HG02884 (cell line): Measurements from ENCODE around the gene RAD51B.
"Not testable (repeated sequence)": the region's sequence is repeated elsewhere in the genome, so short reads cannot be mapped to it uniquely, and the experiment has no call there.

Experiments used
- ATAC-seq: cut with Tn5 transposase; IDR thresholded peaks from one replicate; pipeline ENCODE4 v1.9.1; 2021; ENCODE audit warnings: mild to moderate bottlenecking, moderate library complexity; ENCODE audit not compliant: unreplicated experiment

RAD51B gene

DNA sequence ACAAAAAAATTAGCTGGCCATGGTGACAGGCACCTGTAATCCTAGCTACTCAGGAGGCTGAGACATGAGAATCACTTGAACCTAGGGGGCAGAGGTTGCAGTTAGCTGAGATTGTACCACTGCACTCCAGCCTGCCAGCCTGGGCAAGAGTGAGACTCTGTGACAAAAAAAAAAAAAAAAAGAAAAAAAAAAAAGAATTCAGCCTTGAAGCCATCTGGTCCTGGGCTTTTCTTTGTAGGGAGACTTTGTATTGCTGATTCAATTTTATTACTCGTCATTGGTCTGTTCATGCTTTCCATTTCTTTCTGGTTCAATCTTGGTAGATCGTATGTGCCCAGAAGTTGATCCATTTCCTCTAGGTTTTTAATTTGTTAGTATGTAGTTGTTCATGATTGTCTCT, 243.1 kb downstream of the RAD51B start:
- ATAC-seq = no peak

DNA sequence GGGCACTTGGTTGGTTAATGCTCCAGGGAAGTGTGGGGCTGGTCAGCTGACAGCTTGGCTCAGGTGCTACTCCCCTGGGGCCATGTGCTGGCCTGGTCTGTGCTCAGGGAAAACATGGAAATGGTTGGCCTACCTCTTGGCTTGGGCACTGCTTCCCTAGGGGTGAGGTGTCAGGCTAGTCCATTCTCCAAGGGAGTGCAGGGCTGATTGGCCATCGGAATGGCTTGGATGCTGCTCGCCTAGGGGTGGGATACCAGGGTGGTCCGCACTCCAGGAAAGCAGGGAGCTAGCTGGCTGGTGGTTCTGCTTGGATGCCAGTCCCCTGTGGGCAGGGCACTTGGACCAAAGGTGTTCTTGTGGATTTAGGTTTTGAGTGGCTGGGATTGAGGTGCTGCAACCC, 245.7 kb downstream of the RAD51B start:
- ATAC-seq = no peak

DNA sequence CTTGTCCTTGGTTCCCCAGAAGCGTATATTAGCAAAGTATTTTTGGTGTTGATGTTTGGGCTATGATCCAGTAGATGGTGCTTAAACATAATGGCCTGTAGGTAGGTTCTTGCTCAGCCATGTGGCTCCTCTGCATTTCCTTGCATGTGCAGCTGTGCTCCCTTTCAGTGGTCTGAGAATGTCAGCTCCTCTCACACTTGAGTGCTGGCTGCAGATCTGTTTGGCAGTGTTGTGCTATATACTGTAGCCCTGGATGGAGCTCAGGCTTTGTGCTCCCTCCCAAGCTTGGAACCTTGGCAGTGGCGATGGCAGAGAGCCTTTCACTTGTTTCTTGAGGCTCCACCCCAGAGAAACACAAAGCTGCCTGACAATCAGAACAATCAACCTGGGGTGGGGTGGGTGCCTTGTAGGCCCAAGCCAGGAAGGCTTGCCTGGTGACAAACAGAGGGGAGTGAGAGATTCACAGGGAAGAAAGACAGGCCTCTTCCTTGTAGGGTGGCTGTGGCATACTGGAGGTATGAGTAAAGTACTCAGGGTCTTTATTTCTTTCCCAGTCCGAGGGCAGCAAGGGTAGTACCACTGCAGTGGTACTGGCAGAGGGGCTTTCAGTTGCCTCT, 255.3 kb downstream of the RAD51B start:
- ATAC-seq = no peak

DNA sequence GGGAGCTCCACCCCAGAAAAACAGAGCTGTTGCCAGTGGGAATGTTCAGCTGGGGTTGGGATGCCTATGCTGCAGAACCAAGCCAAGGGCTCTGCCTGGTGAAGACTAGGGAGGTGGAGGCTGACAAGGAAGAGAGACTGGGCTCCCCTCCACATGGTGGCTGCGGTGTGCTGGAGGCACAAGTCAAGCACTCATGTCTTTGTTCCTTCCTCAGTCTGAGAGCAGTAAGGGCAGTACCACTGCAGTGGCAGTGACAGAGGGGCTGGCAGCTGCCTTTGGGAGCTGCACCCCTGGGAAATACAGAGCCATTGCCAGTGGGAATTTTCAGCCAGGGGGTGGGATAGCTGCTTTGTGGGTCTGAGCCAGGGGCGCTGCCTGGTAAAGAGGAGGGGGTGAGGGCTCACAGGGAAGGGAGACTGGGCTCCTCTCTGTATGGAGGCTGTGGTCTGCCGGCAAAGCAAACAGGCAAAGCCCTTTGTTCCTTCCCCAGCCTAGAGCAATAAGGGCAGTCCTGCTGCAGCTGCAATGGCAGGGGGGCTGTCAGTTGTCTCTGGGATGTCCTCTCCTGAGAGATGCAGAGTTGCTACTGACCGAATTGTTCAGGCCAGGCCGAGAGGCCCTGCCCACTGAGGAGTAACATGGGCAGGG, 255.9 kb downstream of the RAD51B start:
- ATAC-seq = no peak

DNA sequence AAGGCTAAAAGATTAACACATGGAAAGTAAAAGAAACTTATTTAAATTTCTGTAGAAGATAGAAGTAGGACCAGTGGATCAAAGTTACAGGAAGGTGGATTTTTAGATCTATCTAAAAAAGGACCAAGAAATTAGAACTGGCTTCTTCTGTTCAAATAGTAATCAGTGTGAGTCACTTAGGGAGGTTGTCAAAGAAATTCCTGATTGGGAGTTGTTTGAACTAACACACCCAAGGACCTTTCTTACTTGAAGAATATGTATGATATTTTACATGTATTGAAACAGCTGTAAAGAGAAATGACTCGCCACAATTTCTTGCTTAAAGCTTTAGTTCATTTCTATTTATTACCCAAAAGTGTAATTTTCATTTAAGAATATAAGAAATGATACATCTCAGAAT, 256.9 kb downstream of the RAD51B start:
- no peak for ATAC-seq

DNA sequence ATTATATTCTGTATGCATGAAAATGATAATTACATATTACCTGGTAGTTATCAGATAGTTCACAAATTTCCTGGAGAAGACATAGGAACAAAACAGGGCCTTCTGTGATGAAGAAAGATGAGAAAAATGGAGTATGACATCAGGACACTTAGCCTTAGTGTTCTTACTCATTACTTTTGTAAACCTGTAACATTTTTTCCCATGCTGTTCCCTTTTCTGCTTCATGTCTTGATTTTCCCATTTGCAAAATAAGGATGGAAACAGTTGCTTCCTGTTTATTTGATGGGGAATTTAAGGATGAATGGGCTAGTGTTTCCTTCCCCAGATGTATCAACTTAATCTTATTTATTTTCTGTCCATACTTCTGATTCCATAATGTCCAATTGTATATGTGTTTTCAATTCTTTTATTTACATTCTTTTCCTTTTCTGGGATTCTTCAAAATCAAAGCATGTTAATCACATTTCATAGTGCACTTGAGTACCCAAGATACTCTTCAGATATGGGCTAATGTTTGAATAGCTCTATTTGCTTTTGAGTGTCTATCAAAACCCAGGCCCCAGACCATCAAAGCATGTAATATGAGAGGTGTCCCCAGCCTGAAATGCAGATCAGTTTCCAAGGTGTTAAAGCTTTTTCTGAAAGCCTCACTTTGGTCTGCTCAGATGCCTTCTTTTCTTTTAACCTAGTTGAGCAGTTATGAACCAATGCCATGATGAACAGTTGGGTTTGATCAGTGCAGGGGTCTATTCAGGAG, 260.5 kb downstream of the RAD51B start:
- no peak for ATAC-seq

DNA sequence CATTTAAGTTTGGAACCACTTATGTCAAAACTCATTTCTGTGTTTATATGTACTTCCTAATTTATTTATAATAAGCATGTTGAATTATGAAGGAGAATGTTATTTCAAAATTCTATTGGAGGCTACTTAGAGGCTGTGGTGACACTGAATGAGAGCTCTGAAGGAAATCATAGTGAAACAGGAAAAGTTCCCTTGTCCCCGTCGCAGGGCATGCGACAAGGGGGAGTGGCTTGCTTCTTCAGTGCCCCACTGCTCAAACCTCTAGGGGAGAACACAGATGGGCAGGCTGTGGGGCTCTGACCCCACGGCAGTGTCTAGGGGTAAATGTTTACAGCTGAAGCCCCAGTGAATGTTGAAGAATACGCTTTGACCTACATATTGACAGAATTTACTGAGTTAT, 261.9 kb downstream of the RAD51B start:
- no peak for ATAC-seq

DNA sequence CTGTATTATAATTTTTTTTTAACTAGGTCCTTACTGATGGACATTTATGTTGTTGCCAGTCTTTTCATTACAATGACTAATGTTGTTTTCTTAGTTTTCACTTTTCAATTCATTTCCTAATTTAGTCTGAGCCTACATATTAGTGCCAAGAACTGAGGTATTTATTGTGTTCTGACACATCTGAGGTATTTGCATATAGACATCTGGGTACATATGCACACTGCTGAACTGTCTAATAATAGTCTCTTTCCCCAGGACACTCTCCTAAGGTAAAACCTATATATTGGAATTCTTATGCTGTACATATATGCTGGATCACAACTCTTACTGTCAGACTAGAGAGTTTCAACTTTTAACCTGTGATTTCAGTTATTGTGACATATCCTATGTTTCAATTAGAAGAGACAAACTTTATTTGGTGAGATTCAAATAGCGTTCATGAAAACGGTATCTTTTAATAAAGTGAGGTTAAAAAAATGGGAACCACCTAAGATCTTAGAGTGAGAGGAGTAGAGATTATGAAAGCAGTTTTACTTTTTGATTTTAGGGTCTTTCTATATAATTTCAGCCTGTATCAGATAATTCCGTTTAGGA, 263.2 kb downstream of the RAD51B start:
- ATAC-seq = no peak

DNA sequence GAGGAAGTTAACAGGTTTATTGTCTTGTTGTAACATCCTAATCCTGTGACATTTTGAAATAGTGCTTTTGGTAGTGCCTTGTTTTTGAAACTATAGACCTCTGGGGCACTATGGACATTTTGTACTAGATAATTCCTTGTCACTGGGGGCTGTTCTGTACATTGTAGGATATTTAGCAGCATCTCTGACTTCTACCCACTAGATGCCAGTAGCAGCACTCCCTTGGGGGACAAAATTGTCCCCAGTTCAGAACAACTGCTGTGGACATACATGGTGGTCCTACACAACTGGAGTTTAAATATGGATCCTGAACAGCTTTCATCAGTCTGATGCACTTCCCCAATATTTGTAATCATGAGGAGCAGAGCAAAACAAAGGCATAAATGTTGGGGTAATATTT, 264.7 kb downstream of the RAD51B start:
- no peak for ATAC-seq

DNA sequence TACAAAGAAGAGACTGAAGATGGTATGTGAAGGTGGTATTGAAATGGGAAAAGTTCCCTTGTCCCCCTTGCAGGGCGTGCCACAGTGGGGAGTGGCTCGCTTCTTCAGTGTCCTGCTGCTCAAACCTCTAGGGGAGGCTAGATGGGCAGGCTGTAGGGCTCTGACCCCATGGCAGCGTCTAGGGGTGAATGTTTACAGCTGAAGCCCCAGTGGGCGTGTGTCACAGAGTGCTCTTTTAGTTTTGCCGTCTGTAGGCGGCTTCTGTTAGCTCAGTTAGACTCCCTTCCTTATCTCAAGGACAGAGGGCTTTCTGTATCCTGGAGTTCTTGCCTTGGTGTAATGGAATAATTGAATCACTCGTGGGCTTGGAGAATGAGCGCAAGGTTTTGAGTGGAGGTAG, 266.2 kb downstream of the RAD51B start:
- ATAC-seq = no peak

DNA sequence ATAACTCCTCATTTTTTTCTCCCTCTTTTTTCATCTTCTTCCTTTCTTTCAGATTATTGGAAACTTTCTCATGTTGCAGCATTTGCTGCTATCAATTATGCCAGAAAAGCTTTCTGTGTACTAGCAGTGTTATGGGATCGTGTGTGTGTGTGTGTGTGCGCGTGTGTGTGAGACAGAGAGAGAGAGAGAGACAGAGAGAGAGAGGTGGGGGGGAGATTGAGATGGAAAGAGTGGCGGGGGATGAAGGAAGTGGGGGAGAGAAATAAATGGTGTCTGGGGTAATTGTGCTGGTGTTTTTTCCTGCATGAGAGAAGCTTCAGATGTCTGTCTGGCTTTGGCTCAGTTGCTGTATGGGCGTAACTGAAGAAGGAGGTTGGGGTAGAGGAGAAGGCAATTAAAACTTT, 268.9 kb downstream of the RAD51B start:
- no peak for ATAC-seq

DNA sequence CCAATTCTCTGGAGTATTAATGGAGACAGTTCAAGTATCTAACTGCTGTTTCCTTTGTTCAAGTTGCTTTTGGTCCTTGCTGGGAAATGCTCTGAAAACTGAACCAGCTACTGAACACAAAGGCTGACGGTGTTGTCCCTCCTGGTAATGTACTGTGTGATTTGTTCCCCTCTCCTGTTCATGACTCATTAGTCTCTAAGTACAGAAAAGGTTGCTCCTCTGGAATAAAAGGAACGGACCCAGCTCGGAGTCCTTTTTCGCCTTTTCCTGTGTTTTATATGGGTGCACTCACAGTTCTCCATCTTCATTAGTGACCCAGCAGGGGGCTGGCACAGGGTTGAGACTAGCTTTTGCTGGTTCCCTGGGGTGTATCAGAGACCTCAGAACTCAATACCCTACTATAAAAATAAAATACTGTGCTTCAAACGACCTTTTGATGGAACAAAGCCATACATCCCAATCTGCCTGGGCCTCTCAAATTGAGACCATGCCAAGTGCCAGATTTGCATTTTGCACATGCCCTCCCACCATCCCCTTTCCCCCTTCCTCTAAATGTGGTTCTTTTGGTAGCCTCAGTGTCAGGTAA, 269.7 kb downstream of the RAD51B start:
- no peak for ATAC-seq

DNA sequence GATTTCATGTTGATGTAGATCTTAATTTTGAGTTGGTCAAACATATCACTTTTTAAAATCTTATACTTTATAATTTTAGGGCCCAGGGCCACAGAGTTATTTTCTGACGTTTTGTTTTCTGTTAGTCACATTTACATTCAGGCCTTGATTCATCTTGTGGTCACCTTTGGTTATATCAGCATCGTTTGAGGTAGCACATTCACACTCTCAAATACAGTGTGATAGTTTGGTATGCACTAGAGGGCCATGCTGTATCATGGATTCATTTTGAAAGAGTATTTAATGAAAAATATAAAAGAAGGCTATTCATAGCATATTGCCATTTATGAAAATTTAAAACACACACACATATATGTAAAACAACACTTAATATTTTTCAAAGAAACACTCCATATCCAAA, 274.6 kb downstream of the RAD51B start:
- ATAC-seq = no peak

DNA sequence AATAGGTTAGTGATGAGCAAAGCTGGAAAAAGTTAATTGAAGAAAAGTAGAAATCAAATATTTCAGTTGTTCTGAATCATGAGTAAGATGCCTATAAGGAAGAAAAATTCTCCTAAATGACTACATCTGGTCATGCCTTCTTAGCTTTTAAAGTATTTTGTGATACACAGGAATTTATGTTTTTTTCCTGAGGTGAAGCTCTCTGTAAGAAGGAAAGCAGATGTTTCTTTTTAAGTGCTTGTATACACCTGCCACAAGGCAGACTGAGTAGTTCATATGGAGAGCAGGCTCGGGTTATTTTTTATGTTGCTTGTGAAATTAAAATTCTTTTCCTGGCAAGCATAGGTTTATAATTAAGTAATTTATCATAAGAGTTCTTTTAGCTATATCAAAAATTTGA, 275.2 kb downstream of the RAD51B start:
- no peak for ATAC-seq

DNA sequence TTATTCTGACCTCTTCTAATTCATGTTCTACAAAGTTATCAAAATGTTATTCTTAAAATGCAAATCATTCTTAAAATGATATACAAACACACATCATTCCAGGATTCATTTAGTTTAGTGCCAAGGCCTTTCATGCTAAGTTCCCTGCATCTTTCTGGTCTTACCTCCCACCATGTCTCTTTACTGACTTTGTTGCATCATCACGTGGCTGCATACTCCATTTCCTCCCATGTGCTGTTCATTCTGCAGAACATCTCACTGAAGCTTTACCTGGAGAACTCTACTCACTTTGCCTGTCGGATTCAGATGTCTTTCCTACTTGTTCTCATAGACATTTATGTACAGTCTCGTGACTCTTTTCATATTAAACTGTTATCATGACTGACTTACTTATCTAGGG, 278.1 kb downstream of the RAD51B start:
- no peak for ATAC-seq

DNA sequence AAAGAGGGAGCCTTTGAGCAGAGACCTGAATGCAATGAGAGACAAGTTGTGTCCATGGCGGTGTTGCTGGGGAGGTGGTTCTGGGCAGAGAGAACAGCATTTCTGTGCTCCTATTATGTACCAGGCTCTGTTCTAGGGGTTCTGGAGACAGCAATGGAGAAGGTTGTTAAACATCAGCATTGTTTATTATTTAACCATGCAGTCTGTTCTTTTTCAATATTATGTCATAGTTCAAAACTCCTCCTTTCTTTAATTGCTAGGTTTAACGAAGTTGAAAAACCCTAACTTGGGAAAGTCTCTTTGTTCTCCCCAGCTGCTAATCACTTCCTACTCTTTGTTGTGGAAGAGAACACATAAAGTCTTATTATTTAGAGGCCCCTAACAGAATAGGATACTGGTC, 279.3 kb downstream of the RAD51B start:
- ATAC-seq = no peak

DNA sequence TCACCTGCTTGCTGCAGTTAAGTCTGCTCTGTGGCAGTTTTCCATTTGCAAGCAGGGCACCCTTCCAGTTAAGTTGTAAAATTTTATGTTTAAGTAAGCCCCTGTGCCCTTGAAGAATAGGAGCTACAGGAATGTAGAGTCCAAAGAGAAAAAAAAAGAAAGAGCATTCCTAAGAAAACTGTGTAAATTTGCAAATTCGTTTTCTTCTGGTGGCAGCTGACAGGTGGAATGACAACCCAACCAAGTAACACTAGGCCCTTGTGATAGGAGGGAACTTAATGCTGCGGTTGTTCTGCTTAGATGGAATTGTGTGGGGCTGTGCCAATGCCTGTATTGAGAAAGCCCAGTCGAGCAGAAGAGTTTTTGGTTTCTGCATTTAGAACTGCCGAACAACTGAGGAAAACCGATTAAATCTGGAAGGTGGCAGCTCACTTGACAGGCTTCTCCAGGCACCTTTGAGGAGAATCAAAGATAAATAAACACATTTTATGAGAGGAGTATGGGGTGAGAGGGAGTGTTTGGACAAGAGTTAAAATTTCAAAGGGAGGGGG, 280.0 kb downstream of the RAD51B start:
- ATAC-seq = no peak

DNA sequence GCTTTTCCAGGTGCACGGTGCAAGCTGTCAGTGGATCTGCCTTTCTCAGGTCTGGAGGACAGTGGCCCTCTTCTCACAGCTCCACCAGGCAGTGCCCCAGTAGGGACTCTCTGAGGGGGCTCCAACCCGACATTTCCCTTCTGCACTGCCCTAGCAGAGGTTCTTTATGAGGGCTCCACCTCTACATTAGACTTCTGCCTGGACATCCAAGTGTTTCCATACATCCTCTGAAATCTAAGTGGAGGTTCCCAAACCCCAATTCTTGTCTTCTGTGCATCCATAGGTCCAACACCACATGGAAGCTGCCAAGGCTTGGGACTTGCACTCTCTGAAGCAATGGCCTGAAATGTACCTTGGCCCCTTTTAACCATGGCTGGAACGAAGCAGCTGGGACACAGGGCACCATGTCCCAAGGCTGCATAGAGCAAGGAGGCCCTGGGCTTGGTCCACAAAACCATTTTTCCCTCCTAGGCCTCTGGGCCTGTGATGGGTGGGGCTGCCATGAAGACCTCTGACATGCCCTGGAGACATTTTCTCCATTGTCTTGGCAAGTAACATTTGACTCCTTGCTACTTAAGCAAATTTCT, 282.2 kb downstream of the RAD51B start:
- ATAC-seq = not testable (repeated sequence)

DNA sequence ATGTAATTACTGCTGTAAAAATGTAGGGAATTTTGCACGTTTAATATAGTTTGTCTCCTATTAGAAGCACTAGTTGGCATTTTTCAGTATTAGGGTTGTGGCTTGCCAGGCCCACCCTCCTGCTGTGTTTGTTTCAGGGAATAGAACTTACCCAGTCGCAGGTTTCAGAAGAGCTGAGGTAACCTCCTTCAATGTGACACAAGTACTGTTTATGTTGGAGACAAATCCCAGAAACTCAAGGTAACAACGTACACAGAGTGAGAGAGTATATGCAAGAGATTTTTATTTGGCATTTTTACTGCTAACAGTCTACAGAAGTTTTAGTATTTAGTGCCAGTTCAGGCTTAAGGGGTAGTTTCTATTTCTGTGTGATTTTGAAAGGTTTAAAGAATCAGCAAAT, 284.3 kb downstream of the RAD51B start:
- ATAC-seq = no peak

DNA sequence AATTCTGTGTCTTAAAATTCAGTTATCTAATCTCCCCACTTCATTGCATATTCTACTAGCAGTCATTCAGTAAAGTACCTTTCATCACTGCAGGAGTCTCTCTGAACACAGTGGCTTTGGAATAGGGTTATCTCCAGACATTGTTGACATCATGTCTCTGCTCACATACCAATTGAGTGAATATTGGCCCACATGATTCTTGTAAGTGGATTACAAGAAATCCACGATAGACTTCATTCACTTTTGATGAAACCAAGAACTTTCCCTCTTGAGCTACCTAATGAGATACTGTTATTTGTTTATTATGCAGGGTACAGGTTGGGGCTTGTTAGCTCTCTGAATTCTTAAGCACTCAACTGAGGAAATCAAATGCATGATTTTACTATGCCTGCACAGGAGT, 284.9 kb downstream of the RAD51B start:
- no peak for ATAC-seq

DNA sequence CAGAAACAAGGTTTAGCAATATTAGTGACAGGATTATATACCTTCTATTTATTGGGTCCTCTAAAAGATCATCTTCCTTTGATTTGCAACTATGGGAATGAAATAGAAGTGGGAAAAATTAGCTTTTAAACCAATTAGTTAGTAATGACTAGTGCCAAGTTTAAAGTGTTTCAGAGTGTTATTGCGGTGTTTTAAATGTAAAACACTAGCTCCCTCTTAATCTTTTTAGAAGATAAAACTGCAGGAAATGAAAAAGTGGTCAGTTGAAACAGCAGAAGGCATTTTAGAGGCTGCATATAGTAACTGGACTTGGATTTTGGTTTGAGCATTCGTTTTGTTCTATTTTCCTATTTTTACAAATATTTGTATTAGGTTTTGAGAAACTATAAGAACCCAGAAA, 286.2 kb downstream of the RAD51B start:
- no peak for ATAC-seq
